SH-SY5Y (cell line): ENCODE measurements around the gene GRIK1.

ENCODE experiments used
- GATA2 ChIP-seq: IDR thresholded peaks from 2 replicates; pipeline ENCODE4 v1.6.1; 2011; ENCODE audit warnings: mild to moderate bottlenecking, low read depth, low read length
- GATA3 ChIP-seq: IDR thresholded peaks from 2 replicates; pipeline ENCODE4 v1.6.1; 2011; ENCODE audit warnings: low read depth, mild to moderate bottlenecking, low read length, moderate library complexity

GRCh38 chr21:29514652-29515247 lies 425.0 kb downstream of the GRIK1 start:
- TF ChIP-seq GATA2 (no peak), GATA3 (no peak)
